GM12872 (cell line): ENCODE measurements around the gene CTSW.

Experiments used
- CTCF ChIP-seq: IDR thresholded peaks from 3 replicates; pipeline ENCODE4 v1.5.1; 2011; ENCODE audit warnings: low read depth, mild to moderate bottlenecking, low read length, moderate library complexity; ENCODE audit not compliant: insufficient read depth

The CTSW gene

GRCh38 chr11:65857853-65858680 is 21.6 kb upstream of the CTSW start, which contains the start of gene CFL1:
Gene CFL1 (minus strand): TSS chr11:65858180. CDS start chr11:65858099, 81 bp downstream.
- no peak for TF ChIP-seq CTCF

GRCh38 chr11:65858681-65859087 is 21.0 kb upstream of the CTSW start:
- no peak; the same call in 2 of the 3 replicates for TF ChIP-seq CTCF

- TF ChIP-seq CTCF = no peak; the same call in 2 of the 3 replicates
Measured at GRCh38 chr11:65859095-65859811, 20.4 kb upstream of the CTSW start.

- TF ChIP-seq CTCF = no peak
Measured at GRCh38 chr11:65859812-65860277, 19.8 kb upstream of the CTSW start.

GRCh38 chr11:65860278-65861164 is 19.1 kb upstream of the CTSW start, which contains the start of gene MUS81:
Gene MUS81 (plus strand): TSS chr11:65860433. CDS start chr11:65860754, 321 bp downstream.
- TF ChIP-seq CTCF = peak; percentile 86

- no peak for TF ChIP-seq CTCF
Measured at GRCh38 chr11:65861165-65861505, 18.5 kb upstream of the CTSW start.
